ENCODE measurements around the gene MYH9. TPM values are rescaled to one million over a fixed set of nuclear protein-coding genes. Genes with fewer than 3 reads are reported as not detected.
"Not testable (repeated sequence)": the region's sequence is repeated elsewhere in the genome, so short reads cannot be mapped to it uniquely, and the experiment has no call there.

Gene MYH9
- polyA plus RNA-seq: 100 to 1,000 TPM; 107 to 114 TPM

GRCh38 chr22:36387959-36388726 lies at the start of gene MYH9:
MYH9 (minus strand) TSS chr22:36387967; CDS start chr22:36349236, 38,731 bp downstream.
- Histone ChIP-seq H3K9me3 (ENCODE audit: control insufficient read depth in 2 of 2, insufficient read depth in 1 of 2, low read depth in 1 of 2, low read length in 1 of 2) (no peaks in the 10 kb centered on the region), H3K27ac (ENCODE audit: low read depth in 2 of 2, low read length in 1 of 2) (peak within 1 kb of the TSS; percentile 98 to 100), H3K4me3 (ENCODE audit: low read depth in 1 of 2, low read length in 2 of 2) (peak within 1 kb of the TSS; percentile 69 to 97), H3K27me3 (ENCODE audit: control insufficient read depth in 1 of 2, insufficient read depth in 2 of 2, low read length in 2 of 2) (no peaks in the 10 kb centered on the region), H3K4me1 (ENCODE audit: control insufficient read depth in 2 of 2, insufficient read depth in 2 of 2, low read length in 1 of 2) (peaks cover 0 to 4% of the 10 kb centered on the region in 2 donors), H3K36me3 (ENCODE audit: control insufficient read depth in 2 of 2, insufficient read depth in 2 of 2, low read length in 1 of 2) (no peaks in the 10 kb centered on the region)
- 2 to 4% methylated on average over 45 to 52 of the region's 52 CpGs for WGBS, 2 donors

- H3K4me1 ChIP-seq (ENCODE audit: control insufficient read depth in 2 of 2, insufficient read depth in 2 of 2, low read length in 1 of 2): peaks cover 2 to 7% of the 10 kb centered on the region in 2 donors
- peak overlapping the region; percentile 16 to 74 for H3K27ac ChIP-seq (ENCODE audit: low read depth in 2 of 2, low read length in 1 of 2)
- WGBS, 2 donors: 28 to 35% methylated on average over 16 of the region's 16 CpGs
- no peak overlapping the region for H3K4me3 ChIP-seq (ENCODE audit: low read depth in 1 of 2, low read length in 2 of 2)
- H3K9me3 ChIP-seq (ENCODE audit: control insufficient read depth in 2 of 2, insufficient read depth in 1 of 2, low read depth in 1 of 2, low read length in 1 of 2): no peaks in the 10 kb centered on the region
- no peaks in the 10 kb centered on the region for H3K36me3 ChIP-seq (ENCODE audit: control insufficient read depth in 2 of 2, insufficient read depth in 2 of 2, low read length in 1 of 2)
- no peaks in the 10 kb centered on the region for H3K27me3 ChIP-seq (ENCODE audit: control insufficient read depth in 1 of 2, insufficient read depth in 2 of 2, low read length in 2 of 2)
Measured at GRCh38 chr22:36435516-36436415, 48.0 kb upstream of the MYH9 start.

DNA sequence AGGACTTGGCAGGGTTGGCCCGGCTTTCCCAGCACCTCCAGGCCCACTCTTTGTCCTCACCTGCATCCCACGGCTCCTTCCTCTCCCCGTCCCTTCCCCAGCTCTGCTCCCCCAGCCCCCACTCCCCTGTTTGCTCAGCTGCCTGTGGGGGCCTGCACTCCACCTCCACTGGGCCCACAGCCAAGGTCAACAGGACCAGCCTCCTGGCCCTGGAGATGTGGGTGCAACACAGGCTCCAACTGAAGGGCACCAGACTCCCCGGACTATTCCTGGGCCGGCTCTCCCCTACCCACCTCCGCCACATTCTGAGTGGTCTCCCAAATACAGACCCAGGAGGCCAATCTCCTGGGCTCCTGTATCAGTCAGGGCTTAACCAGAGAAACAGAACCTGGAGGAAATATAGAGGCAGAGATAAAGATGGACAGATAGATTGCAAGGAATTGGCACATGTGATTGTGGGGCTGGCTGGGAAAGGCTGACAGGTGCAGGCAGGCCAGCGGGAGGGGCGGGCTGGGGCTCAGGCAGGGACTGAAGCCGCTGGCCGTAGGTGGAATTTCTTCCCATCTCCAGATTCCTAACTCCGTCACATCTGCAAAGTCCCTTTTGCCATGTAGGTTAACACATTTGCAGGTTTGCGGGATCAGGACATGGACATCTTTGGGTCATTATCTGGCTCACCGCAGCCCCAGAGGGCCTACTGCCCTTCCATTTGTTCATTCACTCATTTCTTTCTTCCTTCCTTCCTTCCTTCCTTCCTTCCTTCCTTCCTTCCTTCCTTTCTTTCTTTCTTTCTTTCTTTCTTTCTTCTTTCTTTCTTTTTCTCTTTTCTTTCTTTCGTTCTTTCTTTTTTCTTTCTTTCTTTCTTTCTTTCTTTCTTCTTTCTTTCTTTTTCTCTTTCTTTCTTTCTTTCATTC lies 45.8 kb upstream of the MYH9 start:
- H3K27me3 ChIP-seq (ENCODE audit: control insufficient read depth in 1 of 2, insufficient read depth in 2 of 2, low read length in 2 of 2): no peaks in the 10 kb centered on the region
- H3K4me1 ChIP-seq (ENCODE audit: control insufficient read depth in 2 of 2, insufficient read depth in 2 of 2, low read length in 1 of 2): peaks cover 2 to 7% of the 10 kb centered on the region in 2 donors
- no peak overlapping the region for H3K27ac ChIP-seq (ENCODE audit: low read depth in 2 of 2, low read length in 1 of 2)
- no peaks in the 10 kb centered on the region for H3K9me3 ChIP-seq (ENCODE audit: control insufficient read depth in 2 of 2, insufficient read depth in 1 of 2, low read depth in 1 of 2, low read length in 1 of 2)
- H3K36me3 ChIP-seq (ENCODE audit: control insufficient read depth in 2 of 2, insufficient read depth in 2 of 2, low read length in 1 of 2): no peaks in the 10 kb centered on the region
- H3K4me3 ChIP-seq (ENCODE audit: low read depth in 1 of 2, low read length in 2 of 2): no peak overlapping the region
- WGBS, 2 donors: 47 to 63% methylated on average over 14 of the region's 14 CpGs

DNA sequence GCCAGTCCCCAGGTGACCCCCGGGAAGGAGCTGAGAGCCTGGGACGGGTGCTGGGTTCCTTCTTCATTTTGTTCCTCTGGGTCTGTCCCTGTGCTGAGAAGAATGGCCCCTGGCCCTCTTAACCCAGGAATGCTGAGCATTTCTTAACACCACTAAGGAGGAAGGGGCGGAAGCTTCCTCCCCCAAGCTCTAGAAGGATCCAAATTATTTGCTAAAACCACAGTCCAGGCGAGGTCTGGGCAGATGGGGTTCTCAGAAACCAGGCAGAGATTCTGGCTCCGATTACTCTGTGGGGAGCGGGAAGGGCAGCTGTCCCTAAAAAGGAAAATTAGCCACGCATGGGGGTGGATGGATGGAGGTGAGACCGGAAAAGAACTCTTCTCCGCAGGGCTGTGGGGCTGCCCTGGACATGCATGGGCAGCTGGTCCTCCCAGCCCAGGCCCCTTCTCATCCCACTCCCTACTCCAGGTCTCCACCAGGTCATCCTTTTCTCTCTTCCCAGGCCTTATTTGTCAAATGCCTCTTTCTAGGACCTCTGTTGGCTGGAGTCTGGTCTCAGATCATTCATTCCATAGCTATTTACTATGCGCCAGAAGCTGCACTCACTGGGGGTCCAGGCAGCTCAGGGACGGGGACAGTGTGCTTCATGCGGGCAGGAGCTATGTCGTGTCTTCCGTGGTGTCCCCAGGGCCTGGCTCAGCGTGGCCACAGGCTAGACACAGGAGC lies 45.0 kb upstream of the MYH9 start:
- Histone ChIP-seq H3K9me3 (ENCODE audit: control insufficient read depth in 2 of 2, insufficient read depth in 1 of 2, low read depth in 1 of 2, low read length in 1 of 2) (no peaks in the 10 kb centered on the region), H3K27me3 (ENCODE audit: control insufficient read depth in 1 of 2, insufficient read depth in 2 of 2, low read length in 2 of 2) (no peaks in the 10 kb centered on the region), H3K27ac (ENCODE audit: low read depth in 2 of 2, low read length in 1 of 2) (no peak overlapping the region), H3K36me3 (ENCODE audit: control insufficient read depth in 2 of 2, insufficient read depth in 2 of 2, low read length in 1 of 2) (no peaks in the 10 kb centered on the region), H3K4me3 (ENCODE audit: low read depth in 1 of 2, low read length in 2 of 2) (no peak overlapping the region), H3K4me1 (ENCODE audit: control insufficient read depth in 2 of 2, insufficient read depth in 2 of 2, low read length in 1 of 2) (peaks cover 2 to 7% of the 10 kb centered on the region in 2 donors)
- WGBS, 2 donors: 72 to 79% methylated on average over 15 of the region's 15 CpGs

GRCh38 chr22:36431977-36432376 lies 44.2 kb upstream of the MYH9 start:
- Histone ChIP-seq H3K27me3 (ENCODE audit: control insufficient read depth in 1 of 2, insufficient read depth in 2 of 2, low read length in 2 of 2) (no peaks in the 10 kb centered on the region), H3K9me3 (ENCODE audit: control insufficient read depth in 2 of 2, insufficient read depth in 1 of 2, low read depth in 1 of 2, low read length in 1 of 2) (no peaks in the 10 kb centered on the region), H3K4me3 (ENCODE audit: low read depth in 1 of 2, low read length in 2 of 2) (no peak overlapping the region), H3K36me3 (ENCODE audit: control insufficient read depth in 2 of 2, insufficient read depth in 2 of 2, low read length in 1 of 2) (no peaks in the 10 kb centered on the region), H3K4me1 (ENCODE audit: control insufficient read depth in 2 of 2, insufficient read depth in 2 of 2, low read length in 1 of 2) (peaks cover 2 to 7% of the 10 kb centered on the region in 2 donors), H3K27ac (ENCODE audit: low read depth in 2 of 2, low read length in 1 of 2) (no peak overlapping the region)
- WGBS, 2 donors: 84 to 89% methylated on average over 9 of the region's 9 CpGs

DNA sequence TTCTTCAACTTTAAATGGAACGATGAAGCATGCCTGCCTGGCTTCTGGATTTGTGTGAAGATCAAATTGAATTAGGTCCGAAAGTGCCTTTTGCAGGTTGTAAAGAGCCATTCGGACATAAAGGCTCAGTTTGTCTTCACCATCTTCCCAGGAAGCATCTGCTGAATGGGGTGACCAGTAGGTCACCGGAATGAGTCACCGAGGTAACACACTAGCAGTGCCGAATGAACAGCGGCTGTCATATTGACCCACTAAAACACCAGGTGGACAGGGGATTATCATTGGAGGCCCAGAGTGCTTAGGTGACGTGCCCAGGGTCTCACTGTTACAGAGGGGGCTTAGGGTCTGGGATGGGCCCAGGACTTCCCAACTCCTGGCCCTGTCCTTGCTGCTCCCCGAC lies 43.1 kb upstream of the MYH9 start:
- Histone ChIP-seq H3K4me3 (ENCODE audit: low read depth in 1 of 2, low read length in 2 of 2) (no peak overlapping the region), H3K27ac (ENCODE audit: low read depth in 2 of 2, low read length in 1 of 2) (no peak overlapping the region), H3K27me3 (ENCODE audit: control insufficient read depth in 1 of 2, insufficient read depth in 2 of 2, low read length in 2 of 2) (no peaks in the 10 kb centered on the region), H3K36me3 (ENCODE audit: control insufficient read depth in 2 of 2, insufficient read depth in 2 of 2, low read length in 1 of 2) (no peaks in the 10 kb centered on the region), H3K4me1 (ENCODE audit: control insufficient read depth in 2 of 2, insufficient read depth in 2 of 2, low read length in 1 of 2) (peaks cover 2% of the 10 kb centered on the region in 2 donors), H3K9me3 (ENCODE audit: control insufficient read depth in 2 of 2, insufficient read depth in 1 of 2, low read depth in 1 of 2, low read length in 1 of 2) (no peaks in the 10 kb centered on the region)
- WGBS, 2 donors: 76 to 83% methylated on average over 9 of the region's 9 CpGs

GRCh38 chr22:36427952-36428351 lies 40.2 kb upstream of the MYH9 start:
- not testable (repeated sequence) for H3K27ac ChIP-seq (ENCODE audit: low read depth in 2 of 2, low read length in 1 of 2); H3K36me3 ChIP-seq (ENCODE audit: control insufficient read depth in 2 of 2, insufficient read depth in 2 of 2, low read length in 1 of 2); H3K27me3 ChIP-seq (ENCODE audit: control insufficient read depth in 1 of 2, insufficient read depth in 2 of 2, low read length in 2 of 2); H3K9me3 ChIP-seq (ENCODE audit: control insufficient read depth in 2 of 2, insufficient read depth in 1 of 2, low read depth in 1 of 2, low read length in 1 of 2); H3K4me1 ChIP-seq (ENCODE audit: control insufficient read depth in 2 of 2, insufficient read depth in 2 of 2, low read length in 1 of 2); H3K4me3 ChIP-seq (ENCODE audit: low read depth in 1 of 2, low read length in 2 of 2)
- WGBS, 2 donors: 85 to 95% methylated on average over 11 of the region's 11 CpGs

DNA sequence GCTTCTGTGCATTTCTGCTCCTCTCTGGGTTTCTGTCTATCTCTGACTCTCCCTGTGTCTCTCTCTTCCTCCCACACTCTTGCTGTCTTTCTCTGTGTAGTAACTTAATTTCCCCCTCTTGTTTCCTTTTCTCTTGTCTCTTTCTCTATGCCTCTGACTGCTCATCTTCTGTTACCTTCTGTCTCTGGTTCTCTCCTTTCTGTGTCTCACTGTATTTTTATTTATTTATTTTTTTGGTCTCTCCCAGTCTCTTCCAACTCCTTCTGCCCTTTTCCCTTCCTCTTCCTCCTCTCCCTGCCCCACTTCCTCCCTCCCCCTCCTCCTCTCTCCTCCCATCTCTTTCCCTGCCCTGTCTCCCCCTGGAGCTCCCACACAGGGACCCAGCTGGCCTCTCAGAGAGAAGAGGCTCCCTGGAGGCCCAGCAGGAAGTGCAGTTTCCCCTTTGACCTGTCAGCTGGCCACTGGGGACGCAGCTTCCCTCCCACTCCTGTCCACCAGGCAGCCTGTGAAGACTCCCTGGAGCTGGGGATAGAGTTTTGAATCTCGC lies 38.3 kb upstream of the MYH9 start:
- Histone ChIP-seq H3K36me3 (ENCODE audit: control insufficient read depth in 2 of 2, insufficient read depth in 2 of 2, low read length in 1 of 2) (no peaks in the 10 kb centered on the region), H3K9me3 (ENCODE audit: control insufficient read depth in 2 of 2, insufficient read depth in 1 of 2, low read depth in 1 of 2, low read length in 1 of 2) (no peaks in the 10 kb centered on the region), H3K4me1 (ENCODE audit: control insufficient read depth in 2 of 2, insufficient read depth in 2 of 2, low read length in 1 of 2) (no peaks in the 10 kb centered on the region), H3K4me3 (ENCODE audit: low read depth in 1 of 2, low read length in 2 of 2) (no peak overlapping the region), H3K27me3 (ENCODE audit: control insufficient read depth in 1 of 2, insufficient read depth in 2 of 2, low read length in 2 of 2) (no peaks in the 10 kb centered on the region), H3K27ac (ENCODE audit: low read depth in 2 of 2, low read length in 1 of 2) (no peak overlapping the region)
- 70 to 79% methylated on average over 2 of the region's 2 CpGs for WGBS, 2 donors
